Measurements from ENCODE around the gene XXYLT1. TPM values are rescaled to one million over a fixed set of nuclear protein-coding genes. Genes with fewer than 3 reads are reported as not detected.

Gene XXYLT1
- total and polyA plus RNA-seq, 2 of the 4 experiments (the other 2 are of a cell fraction): 14.7 to 18.1 TPM

- ChIA-PET POLR2A (ENCODE audit: unreplicated experiment) (no interaction called here), CTCF (no interaction called here)
- no peak overlapping the region for H3K9ac ChIP-seq (ENCODE audit: low read depth, low read length)
- no peak overlapping the region for H2BK120ac ChIP-seq (ENCODE audit: low read depth, low read length)
- no peak overlapping the region for H4K91ac ChIP-seq (ENCODE audit: insufficient read depth, low read depth, low read length)
- no peak overlapping the region for H2AK9ac ChIP-seq (replicated peaks; ENCODE audit: low read depth, low read length, poor library complexity)
- no peak overlapping the region for H3K18ac ChIP-seq (ENCODE audit: low read depth, low read length)
- no peak overlapping the region for H4K5ac ChIP-seq (ENCODE audit: low read depth, low read length)
- H3K9me3 ChIP-seq (ENCODE audit: control insufficient read depth, insufficient read depth, low read length): no peaks in the 10 kb centered on the region
- no peak for TF ChIP-seq FOS (IDR thresholded peaks at IDR 0.05; ENCODE audit: low read depth, low read length)
- peaks cover 20% of the 10 kb centered on the region for H3K4me1 ChIP-seq (ENCODE audit: control insufficient read depth, insufficient read depth, low read length)
- DNase-seq (no peak), ATAC-seq (ENCODE audit: low read depth) (no peak)
- no peak overlapping the region for H2BK5ac ChIP-seq (ENCODE audit: low read depth, low read length, poor library complexity, severe bottlenecking)
- BruUV-seq (replicated peaks): no TSS peak
- intact Hi-C loops (cut with micrococcal nuclease) (no loop called here), in situ Hi-C loops (cut with MboI; ENCODE audit: low sequenced_read_pairs) (no loop called here), dilution Hi-C loops (cut with HindIII; ENCODE audit: low sequenced_read_pairs, unreplicated experiment) (no loop called here)
- H4K20me1 ChIP-seq (ENCODE audit: insufficient read depth, low read length): peaks cover 2% of the 10 kb centered on the region; the same call in 1 of the 2 replicates
- no peak overlapping the region for H3K56ac ChIP-seq (ENCODE audit: extremely low read depth, insufficient read depth, low read length)
- H3K9me1 ChIP-seq (ENCODE audit: insufficient read depth, low read length): no peaks in the 10 kb centered on the region
- 81% methylated on average over 3 of the region's 10 CpGs; no CpG with 5 or more reads in 1 of the 2 experiments for WGBS, 2 experiments (ENCODE audit: extremely low coverage in 2 of 2, insufficient read length in 1 of 2)
- no peak overlapping the region for H3K23ac ChIP-seq (ENCODE audit: low read depth, low read length)
- H3K79me1 ChIP-seq (ENCODE audit: low read depth in 1 of 2, low read length in 2 of 2): no peaks in the 10 kb centered on the region; a peak in 1 of 4 replicates
- no peak overlapping the region for H3K4me3 ChIP-seq (ENCODE audit: insufficient read depth, low read depth, low read length)
- H2AFZ ChIP-seq (replicated peaks; ENCODE audit: low read length, poor library complexity): no peak overlapping the region
- no peak overlapping the region for H4K8ac ChIP-seq (ENCODE audit: low read depth in 2 of 2, low read length in 2 of 2)
- H2AK5ac ChIP-seq (ENCODE audit: low read depth, low read length): no peak overlapping the region
- H2BK20ac ChIP-seq (ENCODE audit: low read depth, low read length): no peak overlapping the region
- no peaks in the 10 kb centered on the region for H3K36me3 ChIP-seq (ENCODE audit: control insufficient read depth, insufficient read depth, low read length)
- no peak overlapping the region for H3K4ac ChIP-seq (ENCODE audit: low read depth, low read length)
- no peak overlapping the region for H3K14ac ChIP-seq (replicated peaks; ENCODE audit: low read depth, low read length)
- H3K27me3 ChIP-seq (ENCODE audit: control insufficient read depth, insufficient read depth, low read length): no peaks in the 10 kb centered on the region
- no peak overlapping the region for H3K4me2 ChIP-seq (ENCODE audit: low read depth, low read length)
- no peak overlapping the region for H2BK15ac ChIP-seq (ENCODE audit: low read depth, low read length)
- H3K27ac ChIP-seq (ENCODE audit: insufficient read depth, low read length): no peak overlapping the region
Observed at GRCh38 chr3:195082811-195083210, 188.1 kb downstream of the XXYLT1 start.

Data from IMR-90 (cell line).